ENCODE data around the gene MYPOP.

Gene MYPOP

DNA sequence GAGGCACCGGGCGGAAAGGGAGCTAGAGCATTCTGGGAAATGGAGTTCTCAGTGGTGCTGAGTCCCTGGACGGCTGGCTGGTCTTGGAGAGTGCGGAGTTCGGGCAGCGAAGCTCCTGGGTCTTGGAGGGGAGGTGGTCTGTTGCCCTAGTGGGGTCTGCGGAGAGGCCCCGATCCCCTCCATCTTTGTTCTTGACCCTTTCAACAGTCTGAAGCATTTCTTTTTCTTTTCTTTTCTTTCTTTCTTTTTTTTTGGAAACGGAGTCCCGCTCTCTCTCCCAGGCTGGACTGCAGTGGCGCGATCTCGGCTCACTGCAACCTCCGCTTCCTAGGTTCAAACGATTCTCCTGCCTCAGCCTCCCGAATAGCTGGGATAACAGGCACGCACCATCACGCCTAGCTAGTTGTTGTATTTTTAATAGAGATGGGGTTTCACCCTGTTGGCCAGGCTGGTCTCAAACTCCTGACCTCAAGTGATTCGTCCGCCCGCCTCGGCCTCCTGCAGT, 39.0 kb downstream of the MYPOP start:
- no peak for DNase-seq (ENCODE audit: low read depth, low spot score)

DNA sequence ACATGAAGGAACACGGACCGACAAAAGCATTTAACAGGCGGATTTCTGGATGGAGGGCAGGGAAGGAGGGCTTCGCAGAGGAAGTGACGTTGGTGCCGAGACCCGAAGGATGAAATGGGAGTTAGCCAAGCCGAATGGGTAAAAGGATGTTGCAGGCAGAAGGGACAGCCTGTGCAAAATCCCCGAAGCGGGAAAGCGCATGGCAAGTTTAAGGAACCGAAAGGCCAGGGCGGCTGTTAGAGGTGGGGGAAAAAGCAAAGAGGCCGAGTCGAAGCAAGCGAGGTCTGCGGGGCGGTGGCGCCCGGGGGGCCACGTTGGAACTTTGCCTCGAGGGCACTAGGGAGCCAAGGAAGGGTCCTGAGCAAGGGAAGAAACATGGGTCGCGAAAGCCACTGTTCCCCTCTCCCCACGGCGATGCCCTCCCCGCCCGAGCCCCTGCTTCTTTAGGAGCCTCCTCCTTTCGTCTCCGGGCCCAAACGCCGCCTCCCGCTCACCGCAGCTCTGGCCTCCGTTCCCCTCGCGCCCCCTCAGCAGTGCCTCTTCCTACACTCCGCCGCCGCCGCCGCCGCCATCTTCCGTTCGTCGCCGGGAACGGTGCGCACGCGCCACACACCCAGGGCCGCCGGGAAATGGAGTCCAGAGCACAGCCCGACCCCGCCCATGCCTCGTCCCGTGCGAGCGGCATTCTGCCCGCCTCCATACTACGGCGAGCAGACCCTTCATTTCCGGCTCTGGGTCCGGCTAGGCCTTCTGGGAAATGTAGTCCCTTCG, 39.7 kb downstream of the MYPOP start, which contains the start of gene SYMPK:
SYMPK (minus strand) TSS at position 584 of the 771 bp plus-strand sequence. CDS start 8,652 bp downstream, outside the sequence.
- DNase-seq (ENCODE audit: low read depth, low spot score) = peak; percentile 99

DNA sequence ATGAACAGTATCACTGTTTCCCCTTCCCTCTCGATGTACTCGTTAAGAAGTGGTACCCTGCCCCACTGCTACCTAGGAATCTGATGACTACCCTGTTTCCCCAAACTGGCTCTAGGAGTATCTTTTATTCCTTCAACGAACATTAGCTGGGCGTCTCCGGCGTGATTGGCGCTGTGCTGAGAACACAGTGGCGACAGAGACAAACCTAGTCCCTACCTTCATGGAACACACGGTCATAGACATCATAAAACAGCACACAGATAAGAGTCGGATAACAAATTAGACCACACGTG, 40.2 kb downstream of the MYPOP start:
- no peak for DNase-seq (ENCODE audit: low read depth, low spot score)

DNA sequence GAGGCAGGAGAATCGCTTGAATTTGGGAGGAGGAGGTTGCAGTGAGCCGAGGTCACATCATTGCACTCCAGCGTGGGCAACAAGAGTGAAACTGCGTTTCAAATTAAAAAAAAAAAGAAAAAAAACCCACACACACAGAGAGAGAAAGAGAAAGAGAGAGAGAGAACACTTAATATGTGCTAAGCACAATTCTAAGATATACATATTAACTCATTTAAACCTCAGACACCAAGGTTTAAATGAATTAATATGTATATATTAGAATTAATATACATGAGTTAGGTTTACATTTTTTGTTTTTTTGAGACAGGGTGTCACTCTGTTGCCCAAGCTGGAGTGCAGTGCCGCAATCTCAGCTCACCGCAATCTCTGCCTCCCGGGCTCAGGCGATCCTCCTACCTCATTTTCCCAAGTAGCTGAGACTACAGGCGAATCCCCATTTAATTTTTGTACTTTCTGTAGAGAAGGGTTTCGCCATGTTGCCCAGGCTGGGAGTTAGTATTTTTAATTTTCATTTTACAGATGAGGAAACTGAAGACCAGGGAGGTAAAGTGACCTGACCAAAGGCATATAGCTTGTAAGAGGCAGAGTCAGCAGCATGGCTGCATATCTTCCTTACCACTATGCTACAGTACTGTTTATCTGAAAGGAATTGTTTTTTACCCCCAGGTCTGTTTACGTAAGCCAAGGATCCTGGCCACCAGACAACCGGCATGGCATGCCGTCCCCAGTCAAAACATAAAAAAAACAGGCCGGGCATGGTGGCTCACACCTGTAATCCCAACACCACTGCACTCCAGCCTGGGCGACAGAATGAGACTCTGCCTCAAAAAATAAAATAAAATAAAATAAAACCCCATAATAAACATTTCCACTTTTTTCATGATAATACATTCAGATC, 41.8 kb downstream of the MYPOP start:
- peak; percentile 71 for DNase-seq (ENCODE audit: low read depth, low spot score)

DNA sequence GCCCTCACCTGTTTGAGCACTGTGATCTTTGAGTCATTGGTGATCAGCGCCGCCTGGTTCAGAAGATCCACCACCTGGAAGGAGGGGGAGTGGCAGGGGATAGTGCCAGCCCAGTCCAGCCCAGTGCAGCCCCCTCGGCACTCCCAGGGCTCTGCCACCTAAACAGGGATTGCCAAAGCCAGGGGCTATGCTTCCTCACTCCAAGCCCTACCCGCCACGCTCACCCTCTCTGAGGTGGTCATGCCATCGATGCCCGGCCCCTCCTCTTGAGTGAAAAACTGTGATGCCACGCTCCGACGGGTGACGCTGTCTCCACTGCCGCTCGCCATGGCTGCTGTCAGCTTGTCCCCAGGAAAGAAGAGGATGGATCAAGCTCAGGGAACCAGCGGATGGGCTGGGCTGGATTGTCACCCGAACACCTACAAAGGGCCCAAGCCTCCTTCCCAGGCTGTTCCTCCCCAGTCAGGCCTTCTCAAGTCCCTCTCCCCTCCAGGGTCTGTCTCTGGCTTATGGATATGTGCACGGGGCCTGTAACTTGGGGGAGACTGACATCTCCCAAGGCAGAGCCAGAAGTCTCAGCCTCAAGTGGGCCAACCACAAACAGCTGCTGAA, 48.1 kb downstream of the MYPOP start:
- DNase-seq (ENCODE audit: low read depth, low spot score) = no peak

DNA sequence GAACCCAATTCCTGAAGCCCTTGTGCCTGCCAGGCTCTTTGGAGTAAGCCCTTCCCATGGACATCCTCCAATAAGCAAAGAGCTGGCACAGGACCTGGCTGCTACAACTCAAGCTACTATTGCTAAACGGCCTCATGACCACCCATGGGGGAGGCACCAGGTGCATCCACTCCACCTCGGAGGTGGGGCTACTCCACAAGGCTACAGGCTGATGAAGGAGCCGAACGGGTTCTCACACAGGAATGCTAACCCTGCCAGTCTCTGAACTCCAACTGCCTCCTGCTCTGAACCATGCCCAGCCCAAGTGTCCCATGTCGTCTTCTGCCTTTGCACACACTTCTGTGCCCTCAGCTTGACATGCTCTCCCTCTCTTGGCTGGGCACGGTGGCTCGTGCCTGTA, 49.4 kb downstream of the MYPOP start:
- DNase-seq (ENCODE audit: low read depth, low spot score) = no peak

DNA sequence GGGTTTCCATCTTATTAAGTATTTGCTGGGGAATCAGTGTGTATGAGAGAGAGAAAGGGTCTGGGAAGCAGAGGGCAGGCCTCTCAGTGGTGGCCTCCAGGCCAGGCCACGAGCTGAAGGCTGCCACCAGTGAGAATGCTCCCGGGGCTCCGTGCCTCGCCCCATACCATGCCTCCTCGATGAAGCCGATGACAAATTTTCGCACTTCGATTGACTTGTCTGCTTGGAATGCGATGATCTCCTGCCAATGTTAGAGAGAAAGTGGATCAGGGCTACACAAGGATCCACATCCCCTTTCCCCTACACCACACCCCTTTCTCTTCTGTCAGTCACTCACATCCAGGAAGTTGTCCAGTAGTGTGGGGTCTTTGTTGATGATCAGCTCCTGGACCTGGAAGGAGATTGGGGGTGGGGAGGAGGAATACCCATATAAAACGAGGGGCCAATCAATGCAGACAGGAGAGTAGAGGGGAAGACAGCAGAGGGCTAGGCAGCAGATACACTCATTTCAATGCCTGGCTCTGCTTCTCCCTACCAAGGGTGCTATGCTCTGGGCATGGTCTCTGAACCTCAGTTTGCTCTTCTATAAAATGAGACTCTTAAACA, 50.2 kb downstream of the MYPOP start:
- DNase-seq (ENCODE audit: low read depth, low spot score) = no peak

DNA sequence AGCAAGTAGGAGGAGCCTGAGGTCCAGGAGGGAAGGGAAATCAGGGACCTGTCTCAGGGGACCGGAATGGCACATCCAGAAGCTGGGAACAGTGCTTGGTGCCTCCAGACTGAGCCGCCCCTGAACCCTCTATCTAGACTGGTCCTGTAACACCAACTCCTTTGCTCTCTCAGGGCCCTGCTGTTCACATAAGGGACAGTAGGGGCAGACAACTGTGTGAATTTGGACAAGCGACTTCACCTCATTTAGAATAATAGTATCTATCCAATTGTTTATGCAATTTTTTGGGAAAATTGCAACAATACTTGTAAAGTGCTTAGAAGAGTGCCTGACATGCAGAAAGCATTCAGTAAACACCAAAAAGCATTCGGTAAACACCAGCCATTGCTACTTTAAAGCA, 53.5 kb downstream of the MYPOP start:
- DNase-seq (ENCODE audit: low read depth, low spot score) = no peak

DNA sequence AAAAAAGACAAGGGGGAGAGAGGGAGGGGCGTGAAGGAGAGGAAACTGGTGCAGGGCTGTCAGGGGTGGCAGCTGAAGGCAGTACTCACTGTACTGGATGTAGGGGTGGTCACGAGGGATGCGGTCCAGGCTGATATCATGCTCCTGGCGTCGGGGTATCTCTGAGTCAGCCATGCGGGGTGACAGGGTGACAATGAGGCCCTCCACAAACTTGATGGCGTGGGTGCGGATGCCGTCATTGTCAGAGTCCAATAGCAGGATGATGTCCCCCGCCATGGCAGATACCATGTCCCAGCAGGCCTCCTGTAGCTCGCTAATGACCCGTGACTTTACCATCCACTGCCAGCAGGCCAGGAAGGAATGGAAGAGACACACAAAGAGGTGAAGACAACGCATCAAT, 54.8 kb downstream of the MYPOP start:
- no peak for DNase-seq (ENCODE audit: low read depth, low spot score)

DNA sequence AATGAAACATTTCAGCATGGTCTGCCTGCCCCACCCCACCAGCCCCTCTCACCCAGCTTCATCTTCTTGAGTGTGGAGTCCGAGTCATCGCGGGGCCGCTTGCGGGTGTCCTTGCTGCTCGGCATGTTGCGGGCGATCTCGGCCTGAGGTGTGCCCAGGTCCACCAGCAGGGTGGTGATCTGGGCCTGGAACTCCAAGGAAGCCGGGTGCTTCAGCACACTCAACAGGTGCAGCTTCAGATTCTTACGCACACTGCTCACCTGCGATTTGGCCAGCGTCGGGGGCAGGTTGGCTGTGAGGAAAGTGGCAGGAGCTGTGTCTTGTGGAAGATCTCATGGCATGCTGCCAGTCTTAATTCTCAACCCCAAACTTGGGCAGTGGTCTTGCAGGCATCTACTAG, 60.2 kb downstream of the MYPOP start:
- no peak for DNase-seq (ENCODE audit: low read depth, low spot score)
